Ovary (tissue), 3 donors: ENCODE data around the gene STEAP1B.

Experiments
- CTCF ChIP-seq, 3 donors: fragments of 450-650 bp in 2 of 3; fragments of 200-600 bp in 1 of 3; IDR thresholded peaks; one replicate each; pipeline versions ENCODE4 v1.5.1 to v1.8.0; 2016 to 2022; ENCODE audit warnings: antibody characterized with exemption in 3 of 3, mild to moderate bottlenecking in 1 of 3
- POLR2A ChIP-seq: fragments of 450-650 bp; IDR thresholded peaks from one replicate; pipeline ENCODE4 v1.6.1; 2017; ENCODE audit warnings: antibody characterized with exemption, mild to moderate bottlenecking, moderate library complexity
- donor health status: DM: no; HTN: no; CAD: no.

GRCh38 chr7:22378199-22378980 lies 121.6 kb downstream of the STEAP1B start:
- no peak for TF ChIP-seq CTCF (IDR thresholded peaks at IDR 0.05)
- TF ChIP-seq POLR2A, result no peak
